GM23338 (cell line): ENCODE results near the gene CACNB4. TPM values are rescaled to one million over a fixed set of nuclear protein-coding genes. Genes with fewer than 3 reads are reported as not detected.

ENCODE experiments used
- ATAC-seq: fragments of 200-7000 bp; cut with Tn5 transposase; 3 replicates; pipeline ENCODE4 v1.9.1; 2020
- DNase-seq: peaks from one replicate; pipeline ENCODE4 v3.0.0-alpha.2; 2015; ENCODE audit warnings: low spot score
- H2AFZ ChIP-seq: fragments of 200-600 bp; sonication (generic); 2 replicates; pipeline ENCODE4 v1.8.0; 2016; ENCODE audit warnings: antibody characterized with exemption, mild to moderate bottlenecking, moderate library complexity
- H3F3A ChIP-seq: fragments of 200-600 bp; sonication (generic); replicated peaks from 2 replicates; pipeline ENCODE4 v1.8.0; 2017; ENCODE audit warnings: antibody characterized with exemption, mixed run types, low read depth
- H3K27ac ChIP-seq: fragments of 200-600 bp; sonication (generic); 2 replicates; pipeline ENCODE4 v1.6.1; 2016; ENCODE audit warnings: low read depth
- H3K27me3 ChIP-seq: fragments of 200-600 bp; sonication (generic); 2 replicates; pipeline ENCODE4 v1.8.0; 2016; ENCODE audit warnings: mild to moderate bottlenecking, mixed run types, moderate library complexity; ENCODE audit not compliant: insufficient read depth
- H3K36me3 ChIP-seq: fragments of 200-600 bp; sonication (generic); 2 replicates; pipeline ENCODE4 v1.8.0; 2016; ENCODE audit warnings: mild to moderate bottlenecking; ENCODE audit not compliant: insufficient read depth
- H3K4me1 ChIP-seq: fragments of 200-600 bp; sonication (generic); 2 replicates; pipeline ENCODE4 v1.8.0; 2016; ENCODE audit warnings: mild to moderate bottlenecking, moderate library complexity; ENCODE audit not compliant: insufficient read depth
- H3K4me2 ChIP-seq: fragments of 200-600 bp; sonication (generic); 2 replicates; pipeline ENCODE4 v1.7.1; 2017; ENCODE audit warnings: mixed run types
- H3K4me3 ChIP-seq: fragments of 200-600 bp; sonication (generic); 2 replicates; pipeline ENCODE4 v1.6.1; 2016; ENCODE audit warnings: mixed run types
- H3K79me2 ChIP-seq: fragments of 200-600 bp; sonication (generic); replicated peaks from 2 replicates; pipeline ENCODE4 v1.8.0; 2017; ENCODE audit warnings: mild to moderate bottlenecking; ENCODE audit not compliant: insufficient read depth
- H3K9me2 ChIP-seq: fragments of 200-600 bp; sonication (generic); 2 replicates; pipeline ENCODE4 v1.8.0; 2017; ENCODE audit not compliant: insufficient read depth
- H4K20me1 ChIP-seq: fragments of 200-600 bp; sonication (generic); replicated peaks from 2 replicates; pipeline ENCODE4 v1.8.0; 2017; ENCODE audit warnings: mild to moderate bottlenecking; ENCODE audit not compliant: insufficient read depth
- H3K27ac Mint-ChIP-seq: 2 replicates; pipeline ENCODE4 v1.8.0; 2020; ENCODE audit warnings: inconsistent platforms, mild to moderate bottlenecking, moderate library complexity, mixed read lengths
- H3K27me3 Mint-ChIP-seq: 3 replicates; pipeline ENCODE4 v1.8.0; 2022; ENCODE audit warnings: low read depth, mild to moderate bottlenecking, moderate library complexity, mixed read lengths, inconsistent platforms; ENCODE audit not compliant: insufficient read depth, poor library complexity
- H3K36me3 Mint-ChIP-seq: 3 replicates; pipeline ENCODE4 v1.8.0; 2021; ENCODE audit warnings: low read depth, mild to moderate bottlenecking, inconsistent platforms, moderate library complexity, mixed read lengths
- H3K4me1 Mint-ChIP-seq: 3 replicates; pipeline ENCODE4 v1.8.0; 2020; ENCODE audit warnings: mild to moderate bottlenecking, inconsistent platforms, mixed read lengths
- H3K4me3 Mint-ChIP-seq: 3 replicates; pipeline ENCODE4 v1.8.0; 2021; ENCODE audit warnings: moderate library complexity, mild to moderate bottlenecking, inconsistent platforms, mixed read lengths
- H3K9me3 Mint-ChIP-seq: 3 replicates; pipeline ENCODE4 v1.8.0; 2020; ENCODE audit warnings: moderate library complexity, mild to moderate bottlenecking, inconsistent platforms, mixed read lengths
- CREB1 ChIP-seq: fragments of 250-450 bp; sonication (Bioruptor Pico); IDR thresholded peaks from 2 replicates; pipeline ENCODE4 v1.5.0; 2020; ENCODE audit warnings: low read depth, mild to moderate bottlenecking, moderate library complexity
- CTCF ChIP-seq, 2 experiments: fragments of 200-600 bp in 1 of 2; sonication (generic) in 1 of 2; conservative IDR thresholded peaks; 2 replicates each; pipeline versions ENCODE4 v1.5.1 to v1.6.1; 2016 to 2017; ENCODE audit warnings: antibody characterized with exemption in 2 of 2, low read depth in 2 of 2, mild to moderate bottlenecking in 2 of 2, moderate library complexity in 1 of 2
- ETS1 ChIP-seq: IDR thresholded peaks from 2 replicates; pipeline ENCODE4 v1.6.1; 2016; ENCODE audit warnings: antibody characterized with exemption
- EZH2 ChIP-seq: fragments of 200-600 bp; sonication (generic); IDR thresholded peaks from one replicate; pipeline ENCODE4 v1.8.0; 2017; ENCODE audit warnings: antibody characterized with exemption, mild to moderate bottlenecking, low read depth; ENCODE audit not compliant: unreplicated experiment
- EZH2phosphoT487 ChIP-seq: fragments of 200-600 bp; sonication (generic); IDR thresholded peaks from one replicate; pipeline ENCODE4 v1.8.1; 2018; ENCODE audit warnings: antibody characterized with exemption; ENCODE audit not compliant: unreplicated experiment
- JUNB ChIP-seq: IDR thresholded peaks from one replicate; pipeline ENCODE4 v1.6.1; 2016; ENCODE audit warnings: antibody characterized with exemption; ENCODE audit not compliant: unreplicated experiment
- NANOG ChIP-seq: IDR thresholded peaks from 2 replicates; pipeline ENCODE4 v1.6.1; 2016; ENCODE audit warnings: antibody characterized with exemption, borderline replicate concordance
- POLR2AphosphoS5 ChIP-seq: IDR thresholded peaks from 2 replicates; pipeline ENCODE4 v1.6.1; 2016; ENCODE audit warnings: antibody characterized with exemption, low read depth
- REST ChIP-seq: IDR thresholded peaks from one replicate; pipeline ENCODE4 v1.6.1; 2018; ENCODE audit warnings: antibody characterized with exemption; ENCODE audit not compliant: unreplicated experiment
- STAT1 ChIP-seq: IDR thresholded peaks from one replicate; pipeline ENCODE4 v1.6.1; 2016; ENCODE audit warnings: antibody characterized with exemption; ENCODE audit not compliant: unreplicated experiment
- ZNF114 ChIP-seq: fragments of 250-450 bp; sonication (Bioruptor Pico); IDR thresholded peaks from 2 replicates; pipeline ENCODE4 v1.5.0; 2020; ENCODE audit warnings: mild to moderate bottlenecking, moderate library complexity
- ZNF331 ChIP-seq: fragments of 250-450 bp; sonication (Bioruptor Pico); IDR thresholded peaks from 2 replicates; pipeline ENCODE4 v1.5.0; 2020; ENCODE audit warnings: low read depth, mild to moderate bottlenecking, moderate library complexity
- polyA plus RNA-seq: library from polyadenylated mRNA; unstranded; fragments of >200 nt; fragmentation: Nextera tagmentation; extraction: Ambion mirVana; gene quantifications from 2 replicates; pipeline ENCODE4 v1.2.1, GENCODE V29; 2016
- total RNA-seq: library from RNA; depleted of rRNA; stranded (reverse); fragments of >200 nt; shearing (Covaris generic); gene quantifications from 2 replicates; pipeline ENCODE4 v1.2.3, GENCODE V29; 2014

The CACNB4 gene
- total and polyA plus RNA-seq, 2 experiments from 2014 or later, result 4.0 to 9.8 TPM

GRCh38 chr2:151946899-151947812 is 151.7 kb downstream of the CACNB4 start (continued):
- TF ChIP-seq CTCF (conservative IDR thresholded peaks at IDR 0.05; ENCODE audit: low read depth in 2 of 2), result peak; percentile 65 to 78

- H3K27me3 ChIP-seq, result no peaks in the 10 kb centered on the region
- peaks cover 19% of the 10 kb centered on the region for H3K9me3 Mint-ChIP-seq
- DNase-seq (no peak), ATAC-seq (no peak)
- no peaks in the 10 kb centered on the region for H3F3A ChIP-seq
- H3K79me2 ChIP-seq, result no peaks in the 10 kb centered on the region
- peaks cover 17% of the 10 kb centered on the region for H3K4me1 Mint-ChIP-seq
- peaks cover 9% of the 10 kb centered on the region for H3K4me1 ChIP-seq
- no peak overlapping the region; the same call in 2 of the 3 replicates for H3K4me3 Mint-ChIP-seq
- no peak overlapping the region for H3K4me2 ChIP-seq
- H3K27me3 Mint-ChIP-seq, result no peaks in the 10 kb centered on the region
- peaks cover 16% of the 10 kb centered on the region; the same call in 2 of the 3 replicates for H3K36me3 Mint-ChIP-seq
- no peak overlapping the region for H3K27ac ChIP-seq
- no peak overlapping the region for H3K4me3 ChIP-seq
- H2AFZ ChIP-seq, result no peak overlapping the region
- H4K20me1 ChIP-seq, result no peaks in the 10 kb centered on the region; the same call in 1 of the 2 replicates
- no peak overlapping the region for H3K27ac Mint-ChIP-seq
- H3K36me3 ChIP-seq, result peaks cover 11% of the 10 kb centered on the region; the same call in 1 of the 2 replicates
- no peaks in the 10 kb centered on the region; the same call in 1 of the 2 replicates for H3K9me2 ChIP-seq
- TF ChIP-seq NANOG (no peak), ZNF331 (CRISPR knock-in tag) (no peak), CTCF (conservative IDR thresholded peaks at IDR 0.05; ENCODE audit: low read depth in 2 of 2) (no peak), CREB1 (CRISPR knock-in tag) (no peak), ETS1 (no peak), ZNF114 (CRISPR knock-in tag) (no peak), EZH2 (no peak), REST (no peak), STAT1 (no peak), POLR2AphosphoS5 (no peak), EZH2phosphoT487 (no peak), JUNB (no peak)
Observed at GRCh38 chr2:151946250-151946884, 152.5 kb downstream of the CACNB4 start.
